HG02973 (cell line): ENCODE measurements around the gene NLRP14.

Experiments used
- ATAC-seq: cut with Tn5 transposase; IDR thresholded peaks from one replicate; pipeline ENCODE4 v1.9.1; 2021; ENCODE audit warnings: moderate library complexity; ENCODE audit not compliant: unreplicated experiment

Gene NLRP14

GRCh38 chr11:7046474-7047175, 26.3 kb downstream of the NLRP14 start:
- ATAC-seq = no peak

GRCh38 chr11:7050191-7050590, 29.9 kb downstream of the NLRP14 start:
- no peak for ATAC-seq

GRCh38 chr11:7056828-7057513, 36.7 kb downstream of the NLRP14 start:
- ATAC-seq = peak; percentile 74

DNA sequence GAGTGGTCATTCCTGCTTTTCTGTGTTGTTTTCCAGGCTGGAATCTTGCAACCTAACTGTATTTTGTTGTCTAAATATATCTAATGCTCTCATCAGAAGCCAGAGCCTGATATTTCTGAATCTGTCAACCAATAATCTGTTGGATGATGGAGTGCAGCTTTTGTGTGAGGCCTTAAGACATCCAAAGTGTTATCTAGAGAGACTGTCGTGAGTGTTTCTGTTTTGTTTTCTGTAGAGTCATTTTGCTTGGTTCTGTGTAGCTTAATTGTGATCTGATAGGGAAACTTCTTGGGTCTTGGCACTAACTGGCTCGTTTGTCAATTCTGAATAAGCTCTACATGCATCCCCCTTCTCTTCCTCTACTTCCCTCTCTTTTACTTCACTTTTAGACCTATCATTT, 37.4 kb downstream of the NLRP14 start:
- ATAC-seq = no peak

DNA sequence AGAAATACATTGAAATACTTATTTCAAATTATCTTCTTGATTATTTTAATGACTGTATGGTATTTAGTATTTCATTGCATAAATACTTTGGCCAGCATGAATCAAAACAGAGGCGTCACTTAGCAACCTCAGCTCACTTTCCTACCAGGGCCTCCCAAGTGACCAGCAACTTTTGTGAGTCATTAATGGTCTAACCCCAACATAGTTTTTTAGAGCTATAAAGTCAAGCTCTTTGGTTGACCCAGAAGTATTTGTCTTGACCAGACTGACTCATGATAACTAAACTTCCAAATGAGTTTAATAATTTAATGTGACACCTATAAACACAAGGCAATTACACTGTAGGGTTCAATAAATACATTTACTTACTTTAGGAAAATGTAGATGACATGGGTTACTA, 40.6 kb downstream of the NLRP14 start:
- no peak for ATAC-seq

GRCh38 chr11:7062534-7062933, 42.3 kb downstream of the NLRP14 start:
- no peak for ATAC-seq

GRCh38 chr11:7072401-7073028, 52.2 kb downstream of the NLRP14 start:
- no peak for ATAC-seq

GRCh38 chr11:7077101-7077500, 56.8 kb downstream of the NLRP14 start:
- no peak for ATAC-seq

- ATAC-seq = no peak
Measured at GRCh38 chr11:7079545-7080135, 59.4 kb downstream of the NLRP14 start.

GRCh38 chr11:7080900-7081299, 60.6 kb downstream of the NLRP14 start:
- no peak for ATAC-seq

DNA sequence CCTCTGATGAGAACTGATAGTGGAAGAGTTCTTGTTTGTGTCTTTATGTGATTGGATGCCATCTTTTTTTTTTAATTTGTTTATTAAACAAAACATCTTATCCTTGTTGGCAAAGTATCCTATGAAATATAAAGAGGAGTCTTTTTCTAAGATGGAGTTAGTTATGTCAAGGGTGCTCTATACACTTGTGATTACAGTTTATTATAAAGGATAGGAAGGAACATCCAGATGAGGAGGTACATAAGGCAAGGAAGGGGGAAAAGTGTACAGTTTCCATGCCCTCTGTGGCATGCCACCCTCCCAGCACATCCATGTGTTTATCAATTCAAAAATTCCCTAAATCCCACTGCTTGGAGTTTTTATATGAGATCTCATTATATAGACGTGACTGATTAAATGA, 61.2 kb downstream of the NLRP14 start:
- no peak for ATAC-seq

DNA sequence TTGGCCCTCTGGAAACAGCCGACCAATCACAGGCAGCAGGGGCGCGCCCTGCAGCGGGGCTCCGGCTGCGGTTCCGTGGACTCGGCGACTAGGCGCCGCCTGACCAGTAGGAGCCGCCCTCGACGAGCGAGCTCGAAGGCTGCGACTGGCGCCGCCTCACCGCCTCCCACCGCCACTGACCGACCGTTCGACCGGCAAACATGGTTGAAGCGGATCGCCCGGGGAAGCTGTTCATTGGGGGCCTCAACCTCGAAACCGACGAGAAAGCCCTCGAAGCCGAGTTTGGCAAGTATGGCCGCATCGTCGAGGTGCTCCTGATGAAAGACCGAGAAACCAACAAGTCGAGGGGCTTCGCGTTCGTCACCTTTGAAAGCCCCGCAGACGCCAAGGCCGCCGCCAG, 68.6 kb downstream of the NLRP14 start, which contains the start of gene RBMXL2:
TSS of gene RBMXL2 (plus strand) at position 78 of the 400 bp plus-strand sequence. CDS start at position 201, 123 bp downstream.
- no peak for ATAC-seq

DNA sequence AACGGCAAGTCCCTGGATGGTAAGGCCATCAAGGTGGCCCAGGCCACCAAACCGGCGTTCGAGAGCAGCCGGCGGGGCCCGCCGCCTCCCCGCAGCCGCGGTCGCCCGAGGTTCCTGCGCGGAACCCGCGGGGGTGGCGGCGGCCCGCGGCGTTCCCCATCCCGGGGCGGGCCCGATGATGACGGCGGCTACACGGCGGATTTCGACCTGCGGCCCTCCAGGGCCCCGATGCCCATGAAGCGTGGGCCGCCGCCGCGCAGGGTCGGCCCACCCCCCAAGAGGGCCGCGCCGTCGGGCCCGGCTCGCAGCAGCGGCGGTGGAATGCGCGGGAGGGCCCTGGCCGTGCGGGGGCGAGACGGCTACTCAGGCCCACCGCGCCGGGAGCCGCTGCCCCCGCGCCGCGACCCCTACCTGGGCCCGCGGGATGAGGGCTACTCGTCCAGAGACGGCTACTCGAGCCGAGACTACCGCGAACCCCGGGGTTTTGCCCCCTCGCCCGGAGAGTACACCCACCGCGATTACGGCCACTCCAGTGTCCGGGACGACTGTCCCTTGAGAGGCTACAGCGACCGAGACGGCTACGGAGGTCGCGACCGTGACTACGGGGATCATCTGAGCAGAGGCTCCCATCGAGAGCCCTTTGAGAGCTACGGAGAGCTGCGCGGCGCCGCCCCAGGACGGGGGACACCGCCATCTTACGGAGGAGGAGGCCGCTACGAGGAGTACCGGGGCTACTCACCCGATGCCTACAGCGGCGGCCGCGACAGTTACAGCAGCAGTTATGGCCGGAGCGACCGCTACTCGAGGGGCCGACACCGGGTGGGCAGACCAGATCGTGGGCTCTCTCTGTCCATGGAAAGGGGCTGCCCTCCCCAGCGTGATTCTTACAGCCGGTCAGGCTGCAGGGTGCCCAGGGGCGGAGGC, 69.3 kb downstream of the NLRP14 start:
- no peak for ATAC-seq

DNA sequence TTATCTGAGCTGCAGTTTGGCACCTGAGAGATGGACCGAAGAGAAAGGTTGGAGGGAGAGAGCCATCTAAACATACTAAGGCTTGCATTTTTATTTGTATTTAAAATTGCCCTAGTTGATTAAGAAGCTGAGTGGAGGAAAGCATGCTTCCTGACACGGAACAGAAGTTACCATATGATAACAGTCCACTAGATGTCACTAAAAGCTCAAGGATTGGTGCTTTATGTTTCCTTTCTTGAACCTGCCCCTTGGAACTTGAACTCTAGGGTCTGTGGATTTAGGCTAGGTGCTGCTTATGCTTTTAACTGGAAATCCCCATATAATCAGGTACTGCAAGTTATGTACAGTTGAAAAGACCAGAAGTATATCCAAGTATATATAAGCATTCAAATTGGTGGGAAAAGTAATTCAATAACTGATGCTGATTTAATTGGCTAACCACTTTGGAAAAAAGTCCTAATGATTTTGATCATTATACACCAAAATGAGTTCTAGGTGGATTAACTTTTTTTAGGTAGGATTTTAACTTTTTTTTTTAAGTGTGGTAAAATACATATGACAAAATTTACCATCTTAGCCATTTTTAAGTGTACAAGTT, 78.1 kb downstream of the NLRP14 start:
- ATAC-seq = peak; percentile 92

DNA sequence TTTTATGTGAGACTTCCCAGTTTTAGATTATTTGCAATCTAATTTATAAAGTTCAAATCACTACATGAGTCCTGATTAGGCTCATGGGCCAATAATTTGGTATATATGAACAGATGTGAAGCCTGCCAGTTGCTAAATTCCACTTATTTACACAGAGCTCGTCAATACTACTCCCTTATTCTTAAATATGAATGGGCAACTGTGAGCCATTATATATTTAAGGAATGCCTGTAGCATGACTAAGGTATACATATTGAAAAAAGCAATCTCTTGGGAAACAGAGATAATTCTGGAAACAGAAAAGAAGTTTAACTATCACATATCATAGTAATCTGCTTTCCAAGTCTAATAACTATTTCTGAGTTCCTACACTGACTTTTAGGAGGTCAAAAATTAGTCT, 95.5 kb downstream of the NLRP14 start:
- no peak for ATAC-seq

- no peak for ATAC-seq
Measured at GRCh38 chr11:7116370-7116769, 96.1 kb downstream of the NLRP14 start.
